22Rv1 (cell line): ENCODE measurements around the gene ASMT.
"Not testable (repeated sequence)": the region's sequence is repeated elsewhere in the genome, so short reads cannot be mapped to it uniquely, and the experiment has no call there.

Source experiments
- H3K27ac ChIP-seq: fragments of 450-650 bp; 2 replicates; pipeline ENCODE4 v1.5.1; 2017
- CTCF ChIP-seq: fragments of 450-650 bp; IDR thresholded peaks from 2 replicates; pipeline ENCODE4 v1.5.1; 2017; ENCODE audit warnings: mild to moderate bottlenecking
- ZFX ChIP-seq: fragments of 450-650 bp; IDR thresholded peaks from 2 replicates; pipeline ENCODE4 v1.6.1; 2017; ENCODE audit warnings: antibody characterized with exemption, borderline replicate concordance

The ASMT gene

GRCh38 chrX:1614927-1615326 is at the start of gene ASMT:
Gene ASMT (plus strand): TSS chrX:1615059. CDS start chrX:1615200, 141 bp downstream.
- TF ChIP-seq CTCF, result no peak
- no peak for TF ChIP-seq ZFX
- no peak within 1 kb of the TSS for H3K27ac ChIP-seq

- not testable (repeated sequence) for H3K27ac ChIP-seq
Measured at GRCh38 chrX:1574181-1574580, 40.7 kb upstream of the ASMT start.

GRCh38 chrX:1576201-1576992 is 38.5 kb upstream of the ASMT start:
- H3K27ac ChIP-seq, result no peak overlapping the region
- TF ChIP-seq CTCF (no peak), ZFX (no peak)

GRCh38 chrX:1577845-1578244 is 37.0 kb upstream of the ASMT start:
- TF ChIP-seq CTCF, result no peak
- no peak overlapping the region for H3K27ac ChIP-seq

- TF ChIP-seq ZFX (no peak), CTCF (no peak)
- no peak overlapping the region for H3K27ac ChIP-seq
Measured at GRCh38 chrX:1578511-1579173, 36.2 kb upstream of the ASMT start.

GRCh38 chrX:1581132-1581531 is 33.7 kb upstream of the ASMT start:
- H3K27ac ChIP-seq, result no peak overlapping the region
- peak; percentile 85 for TF ChIP-seq CTCF
- TF ChIP-seq ZFX, result no peak

GRCh38 chrX:1582686-1583437 is 32.0 kb upstream of the ASMT start:
- no peak overlapping the region for H3K27ac ChIP-seq
- TF ChIP-seq ZFX (no peak), CTCF (no peak)
